ENCODE measurements around the gene PBRM1.

PBRM1 gene

GRCh38 chr3:52670621-52671521 lies 14.8 kb downstream of the PBRM1 start:
- peak; percentile 97 for DNase-seq (ENCODE audit: low read depth, low spot score)

GRCh38 chr3:52663098-52663497 lies 22.6 kb downstream of the PBRM1 start:
- DNase-seq (ENCODE audit: low read depth, low spot score) = no peak

- no peak for DNase-seq (ENCODE audit: low read depth, low spot score)
Observed at GRCh38 chr3:52660046-52660445, 25.7 kb downstream of the PBRM1 start.

GRCh38 chr3:52655895-52656294 lies 29.8 kb downstream of the PBRM1 start:
- no peak for DNase-seq (ENCODE audit: low read depth, low spot score)

GRCh38 chr3:52651592-52651991 lies 34.1 kb downstream of the PBRM1 start:
- no peak for DNase-seq (ENCODE audit: low read depth, low spot score)

- DNase-seq (ENCODE audit: low read depth, low spot score) = no peak
Observed at GRCh38 chr3:52650439-52650838, 35.3 kb downstream of the PBRM1 start.

- DNase-seq (ENCODE audit: low read depth, low spot score) = no peak
Observed at GRCh38 chr3:52649461-52650210, 36.1 kb downstream of the PBRM1 start.

GRCh38 chr3:52645549-52645948 lies 40.2 kb downstream of the PBRM1 start:
- no peak for DNase-seq (ENCODE audit: low read depth, low spot score)

GRCh38 chr3:52636673-52637072 lies 49.0 kb downstream of the PBRM1 start:
- no peak for DNase-seq (ENCODE audit: low read depth, low spot score)

GRCh38 chr3:52633786-52634185 lies 51.9 kb downstream of the PBRM1 start:
- no peak for DNase-seq (ENCODE audit: low read depth, low spot score)

- DNase-seq (ENCODE audit: low read depth, low spot score) = no peak
Observed at GRCh38 chr3:52625041-52625440, 60.7 kb downstream of the PBRM1 start.

- no peak for DNase-seq (ENCODE audit: low read depth, low spot score)
Observed at GRCh38 chr3:52623234-52623792, 62.4 kb downstream of the PBRM1 start.

GRCh38 chr3:52620580-52620979 lies 65.1 kb downstream of the PBRM1 start:
- DNase-seq (ENCODE audit: low read depth, low spot score) = no peak

GRCh38 chr3:52615166-52615565 lies 70.5 kb downstream of the PBRM1 start:
- no peak for DNase-seq (ENCODE audit: low read depth, low spot score)

- no peak for DNase-seq (ENCODE audit: low read depth, low spot score)
Observed at GRCh38 chr3:52614689-52615088, 71.0 kb downstream of the PBRM1 start.

GRCh38 chr3:52609316-52609815 lies 76.3 kb downstream of the PBRM1 start:
- DNase-seq (ENCODE audit: low read depth, low spot score) = no peak

GRCh38 chr3:52608337-52608736 lies 77.4 kb downstream of the PBRM1 start:
- no peak for DNase-seq (ENCODE audit: low read depth, low spot score)

- DNase-seq (ENCODE audit: low read depth, low spot score) = no peak
Observed at GRCh38 chr3:52606373-52607085, 79.2 kb downstream of the PBRM1 start.

GRCh38 chr3:52600258-52600657 lies 85.5 kb downstream of the PBRM1 start:
- DNase-seq (ENCODE audit: low read depth, low spot score) = no peak

GRCh38 chr3:52596658-52597265 lies 89.0 kb downstream of the PBRM1 start:
- DNase-seq (ENCODE audit: low read depth, low spot score) = no peak

- no peak for DNase-seq (ENCODE audit: low read depth, low spot score)
Observed at GRCh38 chr3:52593103-52593502, 92.6 kb downstream of the PBRM1 start.

All from brain pericyte (primary cell).